Sigmoid colon (tissue), 7 donors: Measurements from ENCODE around the gene URGCP. TPM values are rescaled to one million over a fixed set of nuclear protein-coding genes. Genes with fewer than 3 reads are reported as not detected.
A peak's percentile ranks its signal among the peaks of the same experiment; 100 is the strongest.

Experiments used
- DNase-seq: peaks from one replicate; pipeline ENCODE4 v3.0.0-alpha.2; 2019
- H3K27ac ChIP-seq, 4 donors: fragments of 200-600 bp; sonication (generic); one replicate each; pipeline ENCODE4 v1.5.1; 2016 to 2019; ENCODE audit warnings: mild to moderate bottlenecking in 1 of 4
- H3K27me3 ChIP-seq, 3 donors: fragments of 200-600 bp; sonication (generic); one replicate each; pipeline ENCODE4 v1.5.1; 2019; ENCODE audit warnings: mild to moderate bottlenecking in 1 of 3
- H3K36me3 ChIP-seq, 4 donors: fragments of 200-600 bp; sonication (generic); one replicate each; pipeline ENCODE4 v1.5.1; 2016 to 2019
- H3K4me1 ChIP-seq, 4 donors: fragments of 200-600 bp; sonication (generic); one replicate each; pipeline ENCODE4 v1.5.1; 2017 to 2019
- H3K4me3 ChIP-seq, 4 donors: fragments of 200-600 bp; sonication (generic); one replicate each; pipeline ENCODE4 v1.5.1; 2017 to 2019; ENCODE audit warnings: mild to moderate bottlenecking in 2 of 4, moderate library complexity in 1 of 4
- H3K9me3 ChIP-seq, 4 donors: fragments of 200-600 bp in 3 of 4; sonication (generic) in 3 of 4; one replicate each; pipeline versions ENCODE4 v1.5.1 to v1.6.1; 2013 to 2019
- EP300 ChIP-seq, 4 donors: sonication (generic); formaldehyde crosslinking; IDR thresholded peaks; one replicate each; pipeline ENCODE4 v1.6.1; 2017; ENCODE audit warnings: antibody characterized with exemption in 4 of 4
- POLR2A ChIP-seq, 2 donors: fragments of 450-650 bp; IDR thresholded peaks; one replicate each; pipeline ENCODE4 v1.6.1; 2016; ENCODE audit warnings: antibody characterized with exemption in 2 of 2, mild to moderate bottlenecking in 2 of 2, moderate library complexity in 2 of 2
- POLR2AphosphoS5 ChIP-seq, 4 donors: sonication (generic); formaldehyde crosslinking; IDR thresholded peaks; one replicate each; pipeline ENCODE4 v1.6.1; 2017; ENCODE audit warnings: antibody characterized with exemption in 4 of 4
- WGBS, 2 donors: extraction: QIAGEN DNeasy Blood & Tissue Kit; methylation state at CpG; one replicate each; pipeline ENCODE4 v1.1.7; 2013; 5-methylcytosine and 5-hydroxymethylcytosine counted together
- intact Hi-C: fragments of 100-400 bp; cut with DNase I; formaldehyde crosslinking; loops from one replicate; pipeline ENCODE4 v1.15.1; 2023
- polyA plus RNA-seq, 3 donors: library from polyadenylated mRNA; stranded (reverse); fragments of 200-250 nt; gene quantifications; one replicate each; pipeline ENCODE4 v1.2.3, GENCODE V29; 2013
- total RNA-seq, 4 donors: library from RNA; depleted of rRNA; stranded (reverse); fragments of >200 nt; gene quantifications; one replicate each; pipeline ENCODE4 v1.1.0, GENCODE V29; 2016
- TF ChIP-seq, protein P1 (sequence below), 4 experiments: fragments of 450-650 bp in 3 of 4; fragments of 200-600 bp in 1 of 4; IDR thresholded peaks; one replicate each; pipeline ENCODE4 v1.5.1; 2016 to 2019; ENCODE audit warnings: antibody characterized with exemption in 4 of 4, mild to moderate bottlenecking in 3 of 4, moderate library complexity in 2 of 4
- donor health status: healthy with polysubstance abuse.
- donor health status: Bipolar disorder and iron deficiency.
- donor health status: healthy.

URGCP gene
- total and polyA plus RNA-seq, 7 donors = 18.0 to 32.7 (median 21.5) TPM

DNA sequence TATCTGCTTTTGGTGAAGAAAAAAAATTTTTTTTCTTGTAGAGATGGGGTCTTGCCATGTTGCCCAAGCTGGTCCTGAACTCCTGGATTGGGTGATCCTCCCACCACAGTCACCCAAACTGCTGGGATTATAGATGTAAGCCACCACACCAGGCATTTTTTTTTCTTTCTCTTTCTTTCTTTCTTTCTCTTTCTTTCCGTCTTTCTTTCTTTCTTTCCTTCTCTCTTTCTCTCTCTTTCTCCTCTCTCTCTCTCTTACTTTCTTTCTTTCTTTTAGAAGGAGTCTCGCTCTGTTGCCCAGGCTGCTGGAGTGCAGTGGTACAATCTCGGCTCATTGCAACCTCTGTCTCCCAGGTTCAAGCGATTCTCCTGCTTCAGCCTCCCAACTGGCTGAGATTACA, 16.3 kb upstream of the URGCP start:
- no peak overlapping the region for H3K27ac ChIP-seq
- WGBS, 2 donors = 93 to 96% methylated on average over 4 of the region's 4 CpGs
- intact Hi-C loops = no loop called here

DNA sequence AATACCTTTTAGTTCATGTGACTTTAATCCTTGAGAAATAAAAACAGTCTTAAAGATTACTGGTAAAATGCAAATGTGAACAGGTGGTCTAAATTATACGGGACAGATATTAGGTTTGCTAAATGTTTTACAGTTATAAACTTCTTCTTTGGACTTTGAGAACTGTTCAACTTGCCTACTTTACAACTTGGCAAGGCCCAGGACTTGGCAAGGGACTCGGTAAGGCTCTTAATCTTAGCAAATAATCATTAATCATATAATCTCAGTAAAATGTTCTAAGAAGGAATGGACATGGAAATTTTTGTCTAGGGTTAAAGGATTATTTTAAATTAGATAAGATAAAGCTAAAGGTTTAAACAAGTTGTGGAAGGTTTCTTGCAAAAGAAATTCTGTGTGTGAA, 15.0 kb upstream of the URGCP start:
- Histone ChIP-seq H3K36me3 (no peaks in the 10 kb centered on the region), H3K27ac (no peak overlapping the region), H3K27me3 (no peaks in the 10 kb centered on the region), H3K4me3 (no peak overlapping the region), H3K9me3 (no peaks in the 10 kb centered on the region), H3K4me1 (peaks cover 0 to 13% (median 7%) of the 10 kb centered on the region in 4 donors)
- intact Hi-C loops = no loop called here
- WGBS, 2 donors = 15 to 50% methylated on average over 2 of the region's 2 CpGs
- no peak for DNase-seq
- TF ChIP-seq EP300 (IDR thresholded peaks at IDR 0.05) (no peak), POLR2A (IDR thresholded peaks at IDR 0.05) (no peak), POLR2AphosphoS5 (IDR thresholded peaks at IDR 0.05) (no peak)
- TF ChIP-seq, protein P1, sequence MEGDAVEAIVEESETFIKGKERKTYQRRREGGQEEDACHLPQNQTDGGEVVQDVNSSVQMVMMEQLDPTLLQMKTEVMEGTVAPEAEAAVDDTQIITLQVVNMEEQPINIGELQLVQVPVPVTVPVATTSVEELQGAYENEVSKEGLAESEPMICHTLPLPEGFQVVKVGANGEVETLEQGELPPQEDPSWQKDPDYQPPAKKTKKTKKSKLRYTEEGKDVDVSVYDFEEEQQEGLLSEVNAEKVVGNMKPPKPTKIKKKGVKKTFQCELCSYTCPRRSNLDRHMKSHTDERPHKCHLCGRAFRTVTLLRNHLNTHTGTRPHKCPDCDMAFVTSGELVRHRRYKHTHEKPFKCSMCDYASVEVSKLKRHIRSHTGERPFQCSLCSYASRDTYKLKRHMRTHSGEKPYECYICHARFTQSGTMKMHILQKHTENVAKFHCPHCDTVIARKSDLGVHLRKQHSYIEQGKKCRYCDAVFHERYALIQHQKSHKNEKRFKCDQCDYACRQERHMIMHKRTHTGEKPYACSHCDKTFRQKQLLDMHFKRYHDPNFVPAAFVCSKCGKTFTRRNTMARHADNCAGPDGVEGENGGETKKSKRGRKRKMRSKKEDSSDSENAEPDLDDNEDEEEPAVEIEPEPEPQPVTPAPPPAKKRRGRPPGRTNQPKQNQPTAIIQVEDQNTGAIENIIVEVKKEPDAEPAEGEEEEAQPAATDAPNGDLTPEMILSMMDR (IDR thresholded peaks at IDR 0.05) = no peak

More for the DNA sequence above, 16.3 kb upstream of the URGCP start:
- Histone ChIP-seq H3K27me3 (no peaks in the 10 kb centered on the region), H3K4me3 (no peak overlapping the region), H3K9me3 (no peaks in the 10 kb centered on the region), H3K4me1 (peaks cover 0 to 19% (median 12%) of the 10 kb centered on the region in 4 donors), H3K36me3 (no peaks in the 10 kb centered on the region)
- no peak for DNase-seq
- TF ChIP-seq, protein P1 (IDR thresholded peaks at IDR 0.05) = no peak

DNA sequence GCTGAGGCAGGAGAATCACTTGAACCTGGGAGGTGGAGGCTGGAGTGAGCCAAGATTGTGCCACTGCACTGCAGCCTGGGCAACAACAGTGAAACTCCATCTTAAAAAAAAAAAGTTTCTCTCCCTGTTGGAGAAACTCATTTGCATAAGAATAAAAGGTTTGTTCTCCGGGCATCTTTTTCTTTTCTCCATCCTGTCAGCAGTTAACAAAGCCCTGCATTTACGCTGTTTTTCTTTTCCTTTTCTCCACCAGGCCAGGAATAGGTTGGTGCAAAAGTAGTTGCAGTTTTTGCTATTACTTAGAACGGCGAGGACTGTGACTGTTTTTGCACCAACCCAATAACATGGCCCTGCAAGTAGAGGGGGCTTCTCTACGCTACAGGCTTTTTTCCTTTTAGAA, 9.5 kb upstream of the URGCP start:
- intact Hi-C loops = no loop called here
- TF ChIP-seq EP300 (IDR thresholded peaks at IDR 0.05) (no peak), POLR2AphosphoS5 (IDR thresholded peaks at IDR 0.05) (no peak), POLR2A (IDR thresholded peaks at IDR 0.05) (no peak)
- TF ChIP-seq, protein P1 (IDR thresholded peaks at IDR 0.05) = no peak

DNA sequence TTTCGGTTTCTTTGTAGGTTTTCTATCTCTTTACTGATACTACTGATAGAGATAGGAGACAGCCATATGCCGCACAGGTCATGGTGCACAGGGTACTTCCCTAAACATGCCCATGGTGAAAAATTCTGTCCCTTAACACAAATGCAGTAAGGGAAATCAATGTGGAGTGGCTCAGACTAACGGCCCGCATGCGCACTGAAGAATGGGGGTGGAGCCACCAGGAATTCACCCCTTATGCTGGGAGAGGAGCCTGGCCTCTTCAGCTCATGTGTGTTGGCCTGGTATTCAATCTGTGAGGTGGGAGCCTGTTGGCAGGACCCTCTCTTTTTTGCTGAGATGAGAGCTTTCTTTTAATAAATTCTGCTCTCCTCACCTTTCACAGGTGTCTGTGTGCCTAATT, 8.4 kb upstream of the URGCP start:
- TF ChIP-seq POLR2A (IDR thresholded peaks at IDR 0.05) (no peak), EP300 (IDR thresholded peaks at IDR 0.05) (no peak), POLR2AphosphoS5 (IDR thresholded peaks at IDR 0.05) (no peak)
- TF ChIP-seq, protein P1 (IDR thresholded peaks at IDR 0.05) = no peak
- WGBS, 2 donors = 94% methylated on average over 5 of the region's 5 CpGs

More for the DNA sequence above, 9.5 kb upstream of the URGCP start:
- Histone ChIP-seq H3K27ac (no peak overlapping the region), H3K27me3 (no peaks in the 10 kb centered on the region), H3K4me3 (no peak overlapping the region), H3K36me3 (no peaks in the 10 kb centered on the region), H3K9me3 (no peaks in the 10 kb centered on the region), H3K4me1 (no peaks in the 10 kb centered on the region)
- no peak for DNase-seq
- 96 to 97% methylated on average over 5 of the region's 5 CpGs for WGBS, 2 donors

DNA sequence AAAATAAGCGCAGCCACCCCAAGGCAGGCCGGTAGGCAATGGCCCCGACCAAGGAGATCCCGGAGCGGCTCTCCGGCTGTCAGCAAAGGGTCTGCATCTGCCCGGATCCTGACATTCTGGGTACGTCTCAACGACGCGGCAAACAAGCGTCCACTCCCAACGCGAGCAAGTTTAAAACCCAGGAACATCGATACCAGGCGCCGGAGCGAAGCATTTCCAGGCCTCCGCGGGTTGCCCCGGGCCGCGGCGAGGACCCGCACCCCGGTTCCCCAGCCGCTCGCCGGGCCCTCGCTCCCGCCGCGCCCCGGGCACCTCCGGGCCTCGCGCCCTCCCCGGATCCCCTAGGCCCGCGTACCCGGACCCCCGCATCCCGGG, 453 bp downstream of the URGCP start:
- Histone ChIP-seq H3K27me3 (no peaks in the 10 kb centered on the region), H3K9me3 (no peaks in the 10 kb centered on the region), H3K4me1 (peaks cover 0 to 40% (median 24%) of the 10 kb centered on the region in 4 donors), H3K27ac (peak overlapping the region; percentile 86 to 92 (median 88)), H3K4me3 (peak overlapping the region; percentile 55 to 83 (median 76)), H3K36me3 (no peaks in the 10 kb centered on the region)
- intact Hi-C loops = loop anchor here (5.0 kb wide), 1 partner anchor 34 kb away; no protein-coding TSS in a partner anchor
- peak; percentile 66 for DNase-seq
- TF ChIP-seq POLR2AphosphoS5 (IDR thresholded peaks at IDR 0.05) (peak in 1 of 4 donors; percentile 28), POLR2A (IDR thresholded peaks at IDR 0.05) (no peak)
- 0 to 1% methylated on average over 43 of the region's 43 CpGs for WGBS, 2 donors

More for the DNA sequence above, 8.4 kb upstream of the URGCP start:
- no peak overlapping the region for H3K4me3 ChIP-seq
- no peaks in the 10 kb centered on the region for H3K9me3 ChIP-seq
- DNase-seq = no peak
- no peaks in the 10 kb centered on the region for H3K4me1 ChIP-seq
- no peaks in the 10 kb centered on the region for H3K36me3 ChIP-seq
- no peaks in the 10 kb centered on the region for H3K27me3 ChIP-seq
- intact Hi-C loops = no loop called here
- no peak overlapping the region for H3K27ac ChIP-seq
